Activated naive CD4-positive, alpha-beta T cell treated with anti-CD3 and anti-CD28 coated beads for 36 hours (primary cell): Measurements from ENCODE around the gene ATG2B. TPM values are rescaled to one million over a fixed set of nuclear protein-coding genes. Genes with fewer than 3 reads are reported as not detected.

Source experiments
- total RNA-seq, 2 experiments: library from RNA; stranded (reverse); gene quantifications; one replicate each; pipeline ENCODE4 v1.2.3, GENCODE V29; 2021

The ATG2B gene
- total RNA-seq, 2 experiments from 2014 or later: 12.8 to 15.3 TPM

Other genes with a start within 250 kb of the ATG2B start
- under 1 TPM; 0.10 TPM for gene BDKRB2, start 158.5 kb downstream of the ATG2B start, total RNA-seq
- gene BDKRB1, start 107.1 kb downstream of the ATG2B start, total RNA-seq: not detected
- 10 to 100 TPM; 17.8 to 20.4 TPM for gene GSKIP, start 185 bp upstream of the ATG2B start, total RNA-seq
- gene AK7, start 28.8 kb upstream of the ATG2B start, total RNA-seq: 1 to 10 TPM; 1.9 to 2.0 TPM
- gene PAPOLA, start 139.0 kb upstream of the ATG2B start, total RNA-seq: 100 to 1,000 TPM; 162 to 181 TPM